Measurements from ENCODE around the gene MIPOL1.
A peak's percentile ranks its signal among the peaks of the same experiment; 100 is the strongest.
"Not testable (repeated sequence)": the region's sequence is repeated elsewhere in the genome, so short reads cannot be mapped to it uniquely, and the experiment has no call there.

The MIPOL1 gene, protein sequence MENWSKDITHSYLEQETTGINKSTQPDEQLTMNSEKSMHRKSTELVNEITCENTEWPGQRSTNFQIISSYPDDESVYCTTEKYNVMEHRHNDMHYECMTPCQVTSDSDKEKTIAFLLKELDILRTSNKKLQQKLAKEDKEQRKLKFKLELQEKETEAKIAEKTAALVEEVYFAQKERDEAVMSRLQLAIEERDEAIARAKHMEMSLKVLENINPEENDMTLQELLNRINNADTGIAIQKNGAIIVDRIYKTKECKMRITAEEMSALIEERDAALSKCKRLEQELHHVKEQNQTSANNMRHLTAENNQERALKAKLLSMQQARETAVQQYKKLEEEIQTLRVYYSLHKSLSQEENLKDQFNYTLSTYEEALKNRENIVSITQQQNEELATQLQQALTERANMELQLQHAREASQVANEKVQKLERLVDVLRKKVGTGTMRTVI

GRCh38 chr14:37197421-37198272 is at the start of gene MIPOL1:
Gene MIPOL1, plus strand, starts transcription at chr14:37197937. Its CDS starts 49,952 bp downstream, at chr14:37247889.
- DNase-seq, result peak; percentile 69

GRCh38 chr14:37150414-37150813 is 47.3 kb upstream of the MIPOL1 start:
- DNase-seq, result peak; percentile 57

DNA sequence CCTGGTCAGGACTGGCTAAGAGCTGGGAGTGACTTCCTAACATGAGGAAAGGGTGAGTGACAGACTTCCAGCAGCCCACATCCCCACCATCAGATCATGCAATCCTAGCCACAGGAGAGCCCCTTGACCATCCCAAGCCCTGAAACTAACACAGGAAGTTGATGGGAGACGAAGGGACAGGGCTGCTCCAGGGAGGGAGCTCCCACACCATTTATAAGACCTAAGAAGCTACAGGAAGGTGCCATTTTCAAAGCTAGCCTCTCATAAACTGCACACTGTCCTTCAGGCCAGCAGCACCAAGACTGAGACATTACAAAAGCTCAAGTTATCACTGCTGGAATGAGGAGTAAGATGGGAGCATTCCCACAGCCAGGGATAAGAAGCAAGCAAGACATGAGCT is 44.7 kb upstream of the MIPOL1 start:
- DNase-seq, result no peak

DNA sequence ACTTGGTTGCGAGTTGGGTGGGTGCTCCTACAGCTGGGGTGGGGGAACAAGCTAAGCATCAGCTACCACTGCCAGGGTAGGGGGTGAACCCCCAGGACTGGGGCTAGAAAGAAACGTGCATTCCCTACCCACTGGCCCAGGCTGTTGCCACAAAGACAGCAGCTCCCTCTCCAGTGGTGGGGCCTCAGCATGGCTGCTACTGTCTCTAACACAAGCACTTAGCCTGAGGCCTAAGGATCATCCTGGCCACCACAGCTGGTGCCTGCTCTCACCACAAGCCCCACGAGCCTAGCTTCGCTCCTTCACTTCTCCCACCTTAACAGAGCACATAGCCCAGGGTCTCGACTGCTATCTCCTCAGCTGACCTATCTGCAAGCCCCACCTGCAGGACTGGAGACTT is 44.3 kb upstream of the MIPOL1 start:
- no peak for DNase-seq

DNA sequence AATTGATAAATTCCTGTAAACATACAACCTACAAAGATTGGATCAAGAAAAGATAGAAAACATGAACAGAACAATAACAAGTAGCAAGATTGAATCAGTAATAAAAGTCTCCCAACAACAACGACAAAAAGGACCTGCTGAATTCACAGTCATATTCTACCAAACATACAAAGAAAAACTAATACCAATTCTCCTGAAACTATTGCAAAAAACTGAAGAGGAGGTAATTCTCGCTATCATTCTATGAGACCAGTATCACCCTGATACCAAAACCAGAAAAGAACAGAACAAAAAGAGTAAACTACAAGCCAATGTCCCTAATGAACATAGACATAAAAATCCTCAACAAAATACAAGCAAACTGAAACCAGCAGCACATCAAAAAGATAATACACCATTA is 39.8 kb upstream of the MIPOL1 start:
- no peak for DNase-seq

GRCh38 chr14:37162307-37162706 is 35.4 kb upstream of the MIPOL1 start:
- DNase-seq, result not testable (repeated sequence)

DNA sequence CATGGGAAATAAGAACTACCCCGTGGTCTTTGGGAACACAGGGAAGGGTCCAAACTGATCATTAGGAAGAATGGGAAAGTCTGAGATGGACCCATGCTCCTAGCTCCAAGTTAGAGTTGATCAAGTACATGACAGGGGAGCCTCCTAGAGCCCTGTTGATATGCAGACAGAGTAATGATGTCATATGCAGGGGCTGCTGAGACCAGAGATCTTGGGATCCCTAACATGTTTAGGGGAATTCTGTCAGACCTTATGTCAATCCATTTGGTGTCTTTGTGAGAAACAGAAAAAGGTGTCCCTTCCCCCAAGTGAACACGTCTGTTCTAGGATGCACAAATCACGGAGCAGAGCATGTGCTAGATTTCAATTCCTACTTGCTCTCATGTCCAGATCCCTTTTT is 31.9 kb upstream of the MIPOL1 start:
- no peak for DNase-seq

GRCh38 chr14:37167151-37168047 is 30.3 kb upstream of the MIPOL1 start:
- DNase-seq, result no peak

- DNase-seq, result no peak
Measured at GRCh38 chr14:37168721-37169120, 29.0 kb upstream of the MIPOL1 start.

DNA sequence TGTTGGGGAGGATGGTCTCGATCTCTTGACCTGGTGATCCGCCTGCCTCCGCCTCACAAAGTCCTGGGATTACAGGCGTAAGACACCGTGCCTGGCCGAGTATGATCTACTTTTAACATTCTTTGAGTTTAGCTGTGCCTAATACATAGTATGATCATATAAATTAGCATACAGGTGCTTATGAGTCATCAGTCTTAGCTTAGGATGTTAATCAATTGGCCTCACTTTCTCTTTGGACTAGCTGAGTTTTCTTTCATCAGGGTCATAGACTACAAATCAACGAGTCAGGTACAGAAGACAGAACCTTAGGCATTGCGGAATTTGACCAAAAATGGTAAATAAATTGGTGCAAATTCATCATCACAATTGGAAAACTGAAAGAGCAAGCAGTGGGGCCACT is 27.5 kb upstream of the MIPOL1 start:
- no peak for DNase-seq

DNA sequence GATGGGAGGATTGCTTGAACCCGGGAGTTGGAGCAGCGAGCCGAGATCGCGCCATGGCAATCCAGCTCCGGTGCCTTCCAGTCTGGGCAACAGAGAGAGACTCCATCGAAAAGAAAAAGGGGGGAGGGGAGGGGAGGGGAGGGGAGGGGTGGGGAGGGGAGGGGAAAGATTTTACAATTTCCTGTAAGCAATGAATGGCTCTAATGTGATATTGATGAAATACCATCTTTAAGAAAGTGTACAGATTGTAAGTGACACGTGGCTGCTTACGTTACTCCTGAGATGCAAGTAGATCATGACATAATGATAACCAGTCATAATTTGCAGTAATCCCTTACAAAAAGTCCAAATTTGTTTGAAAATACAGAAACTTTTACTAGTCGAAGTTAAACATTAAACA is 26.7 kb upstream of the MIPOL1 start:
- no peak for DNase-seq

DNA sequence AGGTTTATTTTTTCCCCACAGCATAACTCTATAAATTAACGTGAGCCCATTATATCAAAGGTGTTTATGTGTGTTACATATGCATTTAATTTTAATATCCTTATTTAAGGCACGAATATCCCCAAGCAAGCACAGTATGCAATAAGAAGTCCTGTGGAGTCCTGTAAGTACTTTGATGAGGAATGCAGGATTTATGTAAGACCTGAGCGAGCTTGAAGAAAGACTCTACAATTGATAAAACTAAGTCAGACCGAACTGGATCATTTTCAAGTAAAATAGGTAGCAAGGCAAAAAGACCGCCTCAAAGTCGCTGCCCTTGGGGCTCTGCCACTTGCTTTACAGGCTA is 26.1 kb upstream of the MIPOL1 start:
- DNase-seq, result no peak

DNA sequence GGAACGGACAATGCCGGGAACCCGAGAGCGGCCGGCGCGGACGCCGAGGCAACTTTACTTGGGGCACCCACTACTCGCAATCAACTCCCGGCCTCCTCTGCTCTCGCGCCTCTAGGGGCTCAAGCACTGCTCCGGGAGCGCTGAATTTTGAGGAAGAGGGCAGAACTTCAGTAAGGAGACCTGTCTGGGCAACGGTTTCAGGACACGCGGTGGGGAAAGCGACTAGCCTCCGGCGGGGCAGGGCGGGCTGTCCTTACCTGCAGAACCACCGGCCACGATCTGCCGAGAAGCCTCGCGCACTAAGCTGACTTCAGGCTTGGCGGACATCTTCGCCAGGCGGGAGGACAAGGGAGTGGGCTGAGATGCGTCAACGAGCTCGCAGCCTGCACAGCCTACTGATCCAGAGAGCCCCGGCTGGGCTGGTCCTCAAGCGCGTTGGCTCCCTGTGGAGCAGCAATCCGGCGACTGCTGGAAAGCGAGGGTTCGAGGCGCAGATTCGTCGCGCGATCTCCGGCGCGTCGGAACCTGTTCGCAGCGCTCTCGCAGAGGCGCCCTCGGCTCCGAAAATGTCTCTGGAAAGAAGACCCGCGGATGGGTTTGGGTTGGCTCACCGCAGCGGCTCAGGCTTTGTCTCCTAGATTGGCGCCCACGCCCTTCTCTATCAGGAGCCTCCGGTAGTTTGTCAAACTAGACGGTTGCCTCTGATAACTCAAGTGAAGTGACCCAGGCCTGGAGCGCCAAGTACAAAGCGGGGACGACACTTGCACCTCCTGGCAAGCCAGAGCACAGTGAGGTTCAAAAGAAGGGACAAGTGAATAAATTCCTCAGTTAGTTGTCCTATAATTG is 25.5 kb upstream of the MIPOL1 start, which contains the start of gene SLC25A21:
TSS of gene SLC25A21 (minus strand) at position 583 of the 846 bp plus-strand sequence.
- DNase-seq, result peak; percentile 83

DNA sequence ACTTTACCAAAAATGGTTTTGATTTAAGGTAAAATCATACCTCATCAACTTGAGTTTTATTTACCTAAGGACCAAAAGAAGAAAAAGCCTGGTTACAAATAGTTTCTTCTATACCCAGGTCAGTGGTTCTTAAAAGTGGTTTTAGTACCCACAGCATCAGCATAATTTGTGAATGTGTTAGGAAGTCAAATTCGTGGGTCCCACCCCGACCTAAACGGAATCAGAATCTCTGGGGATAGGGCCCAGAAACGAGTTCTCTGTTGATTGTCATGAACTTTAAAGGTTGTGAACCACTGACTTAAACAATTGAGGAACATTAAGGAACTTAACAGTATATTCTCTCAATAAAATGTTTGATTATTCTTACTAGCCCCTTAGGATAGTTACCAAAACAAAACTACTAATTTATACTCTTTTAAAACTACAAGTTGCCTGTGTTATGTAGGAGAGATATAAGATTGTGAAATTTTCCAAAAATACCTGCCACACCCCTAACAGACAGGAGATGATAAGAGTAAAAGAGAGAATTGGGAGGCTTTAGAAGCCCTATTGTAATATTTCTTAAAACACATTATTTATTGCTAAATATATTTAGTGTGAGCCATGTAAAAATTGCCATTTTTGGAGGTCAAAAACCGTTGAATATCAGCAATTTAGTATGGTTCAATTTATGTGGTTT is 24.7 kb upstream of the MIPOL1 start:
- DNase-seq, result no peak

DNA sequence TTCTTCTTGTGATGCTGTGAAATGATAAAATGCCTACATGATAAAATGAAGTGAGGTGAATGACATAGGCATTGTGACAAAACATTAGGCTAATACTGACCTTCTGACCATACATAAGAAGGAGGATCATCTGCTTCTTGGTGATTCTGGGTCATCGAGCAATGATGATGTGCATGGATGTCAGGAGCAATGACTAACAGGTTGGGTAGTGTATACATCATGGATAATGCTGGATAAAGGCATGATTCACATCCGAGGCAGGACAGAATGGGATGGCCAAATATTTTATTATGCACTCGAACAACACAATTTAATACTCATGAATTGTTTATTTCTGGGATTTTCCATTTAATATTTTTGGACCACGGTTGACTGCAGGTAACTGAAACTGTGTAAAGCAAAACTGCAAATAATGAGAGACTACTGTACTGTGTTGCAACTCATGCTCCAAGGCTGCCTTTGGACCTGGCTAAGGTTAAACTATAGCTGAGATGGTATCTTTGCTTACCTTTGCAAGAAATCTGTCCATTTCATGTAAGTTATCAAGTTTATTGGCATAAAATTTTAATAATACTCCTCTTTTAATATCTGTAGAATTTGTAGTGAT is 17.7 kb upstream of the MIPOL1 start:
- DNase-seq, result no peak

DNA sequence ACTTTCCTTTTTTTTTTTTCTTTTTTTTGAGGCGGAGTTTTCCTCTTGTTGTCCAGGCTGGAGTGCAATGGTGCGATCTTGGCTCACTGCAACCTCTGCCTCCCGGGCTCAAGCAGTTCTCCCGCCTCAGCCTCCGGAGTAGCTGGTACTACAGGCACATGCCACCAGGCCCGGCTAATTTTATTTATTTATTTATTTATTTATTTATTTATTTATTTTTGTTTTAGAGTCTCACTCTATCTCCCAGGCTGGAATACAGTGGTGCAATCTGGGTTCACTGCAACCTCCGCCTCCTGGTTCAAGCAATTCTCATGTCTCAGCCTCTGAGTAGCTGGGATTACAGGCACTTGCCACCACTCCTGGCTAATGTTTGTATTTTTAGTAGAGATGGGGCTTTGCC is 16.9 kb upstream of the MIPOL1 start:
- not testable (repeated sequence) for DNase-seq

DNA sequence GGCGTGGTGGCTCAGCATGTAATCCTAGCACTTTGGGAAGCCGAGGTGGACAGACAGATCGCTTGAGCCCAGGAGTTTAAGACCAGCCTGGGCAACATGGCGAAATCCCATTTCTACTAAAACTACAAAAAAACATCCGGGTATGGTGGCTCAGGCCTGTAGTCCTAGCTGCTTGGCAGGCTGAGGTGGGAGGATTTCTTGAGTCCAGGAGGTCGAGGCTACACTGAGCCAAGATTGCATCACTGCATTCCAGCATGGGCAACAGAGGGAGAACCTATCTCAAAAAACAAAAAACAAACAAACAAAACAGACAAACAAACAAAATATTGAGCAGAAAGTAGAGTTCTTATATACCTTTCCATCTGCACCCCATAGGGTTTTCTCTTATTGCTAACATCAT is 16.3 kb upstream of the MIPOL1 start:
- no peak for DNase-seq

GRCh38 chr14:37184520-37184919 is 13.2 kb upstream of the MIPOL1 start:
- not testable (repeated sequence) for DNase-seq

GRCh38 chr14:37185670-37186069 is 12.1 kb upstream of the MIPOL1 start:
- no peak for DNase-seq

- DNase-seq, result no peak
Measured at GRCh38 chr14:37186865-37187264, 10.9 kb upstream of the MIPOL1 start.

DNA sequence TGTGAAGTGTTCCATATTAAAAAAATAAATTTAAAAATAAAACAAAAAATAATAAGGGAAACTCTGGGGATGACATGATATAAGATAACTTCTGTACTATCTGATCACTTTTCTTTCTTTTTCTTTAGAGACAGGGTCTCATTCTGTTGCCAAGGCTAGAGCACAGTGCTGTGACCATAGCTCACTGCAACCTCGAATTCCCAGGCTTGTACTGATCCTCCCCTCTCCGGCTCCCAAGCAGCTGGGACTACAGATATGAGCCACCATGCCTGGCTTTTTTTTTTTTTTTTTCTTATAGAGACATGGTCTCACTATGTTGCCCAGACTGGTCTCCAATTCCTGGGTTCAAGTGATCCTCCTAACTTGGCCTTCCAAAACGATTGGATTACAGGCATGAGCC is 10.4 kb upstream of the MIPOL1 start:
- DNase-seq, result no peak
